Measurements from ENCODE around the gene FAS.

GRCh38 chr10:88949051-88949450 is 41.5 kb upstream of the FAS start:
- TF ChIP-seq POLR2AphosphoS5 (IDR thresholded peaks at IDR 0.05; ENCODE audit: control insufficient read depth, insufficient read depth, low read depth, low read length) (no peak), ZZZ3 (IDR thresholded peaks at IDR 0.05) (no peak), NFE2L1 (tag; IDR thresholded peaks at IDR 0.05; ENCODE audit: borderline replicate concordance, low read depth) (no peak), BCOR (IDR thresholded peaks at IDR 0.05) (no peak), CTCF (IDR thresholded peaks at IDR 0.05 in 2 of 3, conservative IDR thresholded peaks at IDR 0.05 in 1 of 3; ENCODE audit: insufficient read depth in 2 of 3, low read depth in 1 of 3, low read length in 3 of 3) (no peak), MYNN (IDR thresholded peaks at IDR 0.05) (no peak), MYNN (CRISPR knock-in tag; IDR thresholded peaks at IDR 0.05) (no peak), MAFK (IDR thresholded peaks at IDR 0.05; ENCODE audit: low read length) (no peak), CHAMP1 (IDR thresholded peaks at IDR 0.05) (no peak), GATA2 (CRISPR knock-in tag; IDR thresholded peaks at IDR 0.05) (no peak), RNF2 (IDR thresholded peaks at IDR 0.05) (no peak), ZNF140 (CRISPR knock-in tag; IDR thresholded peaks at IDR 0.05) (no peak)

Measured in K562 (cell line).